IPS-15b (cell line): Measurements from ENCODE around the gene HNRNPDL.
"Not testable (repeated sequence)": the region's sequence is repeated elsewhere in the genome, so short reads cannot be mapped to it uniquely, and the experiment has no call there.

Experiments used
- H3K27me3 ChIP-seq: one replicate; pipeline ENCODE4 v1.6.1; 2013; ENCODE audit warnings: low read length; ENCODE audit not compliant: control insufficient read depth, insufficient read depth
- H3K36me3 ChIP-seq: one replicate; pipeline ENCODE4 v1.6.1; 2013; ENCODE audit warnings: low read length; ENCODE audit not compliant: control insufficient read depth, insufficient read depth
- H3K4me1 ChIP-seq: one replicate; pipeline ENCODE4 v1.6.1; 2013; ENCODE audit warnings: mild to moderate bottlenecking, low read length; ENCODE audit not compliant: control insufficient read depth, insufficient read depth
- H3K4me3 ChIP-seq: one replicate; pipeline ENCODE4 v1.5.1; 2013; ENCODE audit warnings: low read depth, low read length
- H3K9ac ChIP-seq: one replicate; pipeline ENCODE4 v1.6.1; 2013; ENCODE audit warnings: low read depth, mild to moderate bottlenecking, low read length
- H3K9me3 ChIP-seq: one replicate; pipeline ENCODE4 v1.6.1; 2013; ENCODE audit warnings: mild to moderate bottlenecking, low read length; ENCODE audit not compliant: control insufficient read depth, insufficient read depth

HNRNPDL gene

DNA sequence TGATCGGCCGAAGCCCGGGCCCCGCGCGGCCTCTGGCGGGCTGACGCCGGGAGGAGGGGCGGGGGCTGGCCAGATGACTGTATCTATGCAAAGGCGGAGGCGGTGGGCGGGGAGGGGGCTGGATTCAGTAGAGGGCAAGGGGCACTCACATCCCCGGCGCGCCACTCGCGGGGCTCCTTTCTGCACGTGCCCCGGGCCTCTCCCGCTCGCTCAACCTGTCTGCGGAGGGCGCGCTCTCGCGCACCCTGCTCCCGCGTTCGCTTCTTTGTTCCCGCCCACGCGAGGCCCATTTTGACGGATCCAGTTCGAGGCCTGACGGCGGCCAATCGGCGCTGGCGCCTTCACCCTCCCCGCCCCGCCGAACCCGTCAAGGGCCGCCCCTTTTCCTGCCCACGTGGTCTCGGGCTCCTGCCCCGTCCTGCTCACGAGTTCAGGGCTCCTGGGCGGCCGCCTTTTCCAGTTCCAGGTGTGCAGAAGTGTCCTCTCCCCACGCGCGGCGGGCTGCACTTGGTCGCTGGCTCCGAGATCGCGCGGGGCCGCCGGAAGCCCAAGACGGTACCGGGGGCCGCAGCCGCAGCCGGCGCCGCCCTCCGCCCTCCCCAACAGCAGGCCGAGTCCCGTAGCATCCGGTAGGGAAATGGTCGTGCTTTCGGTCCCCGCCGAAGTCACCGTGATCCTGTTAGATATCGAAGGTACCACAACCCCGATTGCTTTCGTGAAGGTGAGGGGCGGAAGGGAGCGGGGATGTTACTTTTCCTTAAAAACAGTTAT is at the start of gene HNRNPDL, which contains the start of gene ENOPH1:
HNRNPDL (minus strand) TSS at position 270 of the 771 bp plus-strand sequence. CDS start 772 bp downstream, outside the sequence.
ENOPH1 (plus strand) TSS at position 398 of the 771 bp plus-strand sequence; CDS start at position 638, 240 bp downstream.
- H3K9me3 ChIP-seq, result no peaks in the 10 kb centered on the region
- peak within 1 kb of the TSS; percentile 84 for H3K4me3 ChIP-seq
- no peaks in the 10 kb centered on the region for H3K27me3 ChIP-seq
- H3K4me1 ChIP-seq, result peaks cover 3% of the 10 kb centered on the region
- peak within 1 kb of the TSS; percentile 97 for H3K9ac ChIP-seq
- peaks cover 28% of the 10 kb centered on the region for H3K36me3 ChIP-seq

DNA sequence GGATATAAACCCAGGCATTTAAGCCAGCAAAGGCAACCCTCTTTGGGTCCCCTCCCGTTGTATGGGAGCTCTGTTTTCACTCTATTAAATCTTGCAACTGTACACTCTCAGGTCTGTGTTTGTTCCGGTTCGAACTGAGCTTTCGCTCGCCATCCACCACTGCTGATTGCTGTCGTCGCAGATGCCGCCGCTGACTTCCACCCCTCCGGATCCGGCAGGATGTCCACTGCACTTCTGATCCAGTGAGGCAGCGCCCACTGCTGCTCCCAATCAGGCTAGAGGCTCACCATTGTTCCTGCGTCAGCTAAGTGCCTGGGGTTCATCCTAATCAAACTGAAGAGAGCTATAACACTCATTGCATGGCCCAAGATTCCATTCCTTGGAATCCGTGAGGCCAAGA is 49.3 kb upstream of the HNRNPDL start:
- Histone ChIP-seq H3K36me3 (no peaks in the 10 kb centered on the region), H3K27me3 (no peaks in the 10 kb centered on the region), H3K4me3 (no peak overlapping the region), H3K9ac (no peak overlapping the region), H3K9me3 (no peaks in the 10 kb centered on the region), H3K4me1 (peaks cover 4% of the 10 kb centered on the region)

DNA sequence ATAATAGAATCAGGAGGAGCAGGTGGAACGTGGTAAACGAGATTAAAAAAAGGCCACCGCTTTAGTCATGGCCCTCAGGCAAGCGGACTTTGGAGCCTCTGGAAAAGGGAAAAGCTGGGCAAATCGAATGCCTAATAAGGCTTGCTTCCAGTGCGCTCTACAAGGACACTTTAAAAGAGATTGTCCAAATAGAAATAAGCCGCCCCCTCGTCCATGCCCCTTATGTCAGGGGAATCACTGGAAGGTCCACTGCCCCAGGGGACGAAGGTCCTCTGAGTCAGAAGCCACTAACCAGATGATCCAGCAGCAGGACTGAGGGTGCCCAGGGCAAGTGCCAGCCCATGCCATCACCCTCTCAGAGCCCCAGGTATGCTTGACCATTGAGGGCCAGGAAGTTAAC is 47.2 kb upstream of the HNRNPDL start:
- H3K36me3 ChIP-seq, H3K9ac ChIP-seq, H3K4me3 ChIP-seq, H3K9me3 ChIP-seq, H3K27me3 ChIP-seq, H3K4me1 ChIP-seq: not testable (repeated sequence)

DNA sequence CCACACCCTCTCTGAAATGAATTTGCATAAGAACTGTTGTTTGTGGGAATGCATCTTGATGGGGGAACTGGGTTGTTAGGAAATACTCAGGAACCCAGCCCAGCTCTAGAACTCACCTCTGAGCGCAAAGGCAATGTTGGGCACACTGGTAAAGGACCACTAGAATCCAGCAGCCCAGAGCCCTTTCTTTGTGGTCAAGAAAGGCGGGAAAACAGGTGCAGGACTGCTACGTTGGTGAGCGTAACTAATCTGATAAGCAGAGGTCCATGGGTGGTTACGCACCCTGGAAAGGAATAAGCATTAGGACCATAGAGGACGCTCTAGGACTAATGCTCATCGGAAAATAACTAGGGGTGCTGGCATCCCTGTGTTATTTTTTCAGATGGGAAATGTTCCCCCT is 45.7 kb upstream of the HNRNPDL start:
- not testable (repeated sequence) for H3K4me1 ChIP-seq, H3K36me3 ChIP-seq, H3K27me3 ChIP-seq, H3K9me3 ChIP-seq, H3K9ac ChIP-seq, H3K4me3 ChIP-seq

DNA sequence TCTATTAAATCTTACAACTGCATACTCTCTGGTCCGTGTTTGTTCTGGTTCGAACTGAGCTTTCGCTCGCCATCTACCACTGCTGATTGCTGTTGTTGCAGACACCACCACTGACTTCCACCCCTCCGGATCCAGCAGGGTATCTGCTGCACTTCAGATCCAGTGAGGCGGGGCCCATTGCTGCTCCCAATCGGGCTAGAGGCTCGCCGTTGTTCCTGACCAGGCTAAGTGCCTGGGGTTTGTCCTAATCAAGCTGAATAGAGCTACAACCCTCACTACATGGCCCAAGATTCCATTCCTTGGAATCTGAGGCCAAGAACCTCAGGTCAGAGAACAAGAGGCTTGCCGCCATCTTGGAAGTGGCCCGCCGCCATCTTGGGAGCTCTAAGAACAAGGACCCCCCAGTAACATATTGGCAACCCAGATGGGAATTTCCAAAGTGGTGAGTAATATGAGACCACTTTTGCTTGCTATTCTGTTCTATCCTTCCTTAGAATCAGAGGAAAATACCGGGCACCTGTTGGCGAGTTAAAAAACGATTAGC is 43.4 kb upstream of the HNRNPDL start:
- H3K9me3 ChIP-seq, result no peaks in the 10 kb centered on the region
- no peaks in the 10 kb centered on the region for H3K27me3 ChIP-seq

DNA sequence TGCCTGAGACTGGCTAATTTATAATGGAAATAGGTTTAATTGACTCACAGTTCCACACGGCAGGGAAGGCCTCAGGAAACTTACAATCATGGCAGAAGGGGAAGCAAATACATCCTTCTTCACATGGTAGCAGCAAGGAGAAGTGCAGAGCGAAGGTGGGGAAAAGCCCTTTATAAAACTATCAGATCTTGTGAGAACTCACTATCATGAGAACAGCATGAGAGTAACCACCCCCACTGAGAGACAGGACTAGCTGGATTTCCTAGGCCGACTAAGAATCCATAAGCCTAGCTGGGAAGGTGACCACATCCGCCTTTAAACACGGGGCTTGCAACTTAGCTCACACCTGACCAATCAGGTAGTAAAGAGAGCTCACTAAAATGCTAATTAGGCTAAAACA is 42.8 kb upstream of the HNRNPDL start:
- H3K4me3 ChIP-seq, H3K9me3 ChIP-seq, H3K36me3 ChIP-seq, H3K4me1 ChIP-seq, H3K27me3 ChIP-seq, H3K9ac ChIP-seq: not testable (repeated sequence)

More for the DNA sequence above, 43.4 kb upstream of the HNRNPDL start:
- Histone ChIP-seq H3K9ac (no peak overlapping the region), H3K36me3 (no peaks in the 10 kb centered on the region), H3K4me1 (peaks cover 2% of the 10 kb centered on the region), H3K4me3 (no peak overlapping the region)

DNA sequence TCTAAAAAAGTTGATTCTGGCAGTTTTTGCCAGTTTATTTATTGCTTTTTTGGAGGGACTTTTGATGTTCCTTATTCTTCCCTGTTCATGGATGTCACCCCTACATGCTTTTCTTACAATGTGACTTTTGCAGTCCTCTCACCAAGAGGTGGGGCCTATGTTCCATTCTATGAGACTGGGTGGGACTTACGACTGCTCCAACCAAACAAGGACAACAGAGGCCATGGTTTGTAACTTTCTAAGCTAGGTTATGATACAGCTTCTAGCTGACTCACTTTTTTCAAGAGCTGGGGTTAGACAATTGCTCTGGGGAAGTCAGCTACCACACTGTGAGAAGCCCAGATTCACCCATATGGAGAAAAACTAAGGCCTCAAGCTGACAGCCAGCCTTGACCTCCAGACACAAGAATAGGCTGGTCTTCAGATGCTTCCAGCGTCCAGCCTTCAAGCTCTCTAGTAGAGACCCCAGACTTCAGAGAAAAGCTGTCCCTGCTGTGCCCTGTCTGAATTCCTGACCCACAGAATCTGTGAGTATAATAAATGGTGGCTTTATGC is 39.6 kb upstream of the HNRNPDL start:
- H3K36me3 ChIP-seq, result no peaks in the 10 kb centered on the region
- H3K9ac ChIP-seq, result no peak overlapping the region
- H3K9me3 ChIP-seq, result no peaks in the 10 kb centered on the region
- H3K27me3 ChIP-seq, result no peaks in the 10 kb centered on the region
- H3K4me3 ChIP-seq, result no peak overlapping the region
- H3K4me1 ChIP-seq, result peaks cover 2% of the 10 kb centered on the region

DNA sequence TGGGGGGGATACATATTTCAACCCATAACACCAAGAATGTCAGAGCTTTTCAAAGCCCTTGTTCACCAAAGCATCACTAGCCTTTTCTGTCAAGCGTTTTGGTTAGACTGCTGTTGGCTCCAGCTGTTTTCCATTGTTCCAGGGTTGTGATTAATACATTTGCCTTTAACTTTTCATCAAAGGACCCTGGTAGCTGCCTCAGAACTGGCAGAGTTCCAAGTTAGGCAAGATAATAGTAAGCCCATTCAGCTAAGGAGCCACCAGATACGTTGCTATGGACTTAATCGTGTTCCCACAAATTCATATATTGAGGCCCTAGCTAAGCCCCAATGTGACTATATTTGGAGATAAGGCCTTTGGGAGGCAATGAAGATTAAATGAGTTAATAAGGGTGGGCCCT is 37.2 kb upstream of the HNRNPDL start:
- Histone ChIP-seq H3K4me1 (no peaks in the 10 kb centered on the region), H3K9ac (no peak overlapping the region), H3K9me3 (no peaks in the 10 kb centered on the region), H3K36me3 (peaks cover 6% of the 10 kb centered on the region), H3K27me3 (no peaks in the 10 kb centered on the region), H3K4me3 (no peak overlapping the region)

DNA sequence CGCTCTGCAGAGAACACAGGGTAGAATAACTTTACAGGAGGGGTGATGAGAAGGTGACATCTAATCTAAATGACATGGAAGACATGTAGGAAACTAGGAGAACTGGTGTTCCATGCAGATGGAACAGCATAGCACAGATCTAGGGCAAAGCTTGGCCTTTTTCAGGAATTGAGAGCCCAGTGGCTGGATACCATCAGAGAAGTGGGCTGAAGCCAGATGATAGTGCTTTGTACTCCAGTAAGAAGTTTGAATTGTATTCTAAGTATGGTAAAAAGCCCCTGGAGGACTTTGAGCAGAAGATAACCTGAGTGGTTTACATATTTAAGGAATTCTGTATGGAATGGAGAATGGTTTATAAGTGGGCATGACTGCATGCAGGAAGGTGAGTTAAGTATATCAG is 33.0 kb upstream of the HNRNPDL start:
- H3K9me3 ChIP-seq, result no peaks in the 10 kb centered on the region
- no peaks in the 10 kb centered on the region for H3K4me1 ChIP-seq
- H3K9ac ChIP-seq, result no peak overlapping the region
- H3K36me3 ChIP-seq, result peaks cover 13% of the 10 kb centered on the region
- H3K4me3 ChIP-seq, result no peak overlapping the region
- no peaks in the 10 kb centered on the region for H3K27me3 ChIP-seq

DNA sequence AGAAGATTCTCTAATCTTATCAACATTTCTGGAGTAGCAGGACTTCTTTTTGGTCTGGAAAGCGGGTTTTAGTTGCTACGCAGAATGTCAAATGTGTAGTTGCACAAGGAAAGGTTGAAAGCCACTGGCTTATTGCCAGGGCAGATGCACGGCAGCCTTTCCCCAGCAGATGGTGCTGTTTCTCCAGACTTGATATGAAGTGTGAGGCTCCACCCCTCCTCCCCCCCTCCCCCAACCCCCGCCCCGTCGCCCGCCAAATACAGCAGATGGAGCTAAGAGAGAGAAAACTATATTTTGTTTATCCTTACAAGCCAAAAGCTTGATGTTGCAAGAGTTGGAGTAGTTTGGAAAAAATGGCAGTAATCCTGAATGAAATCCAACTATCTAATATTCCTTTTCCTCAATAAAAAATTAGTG is 32.2 kb upstream of the HNRNPDL start:
- H3K9ac ChIP-seq, result no peak overlapping the region
- peaks cover 15% of the 10 kb centered on the region for H3K36me3 ChIP-seq
- no peaks in the 10 kb centered on the region for H3K27me3 ChIP-seq
- no peaks in the 10 kb centered on the region for H3K9me3 ChIP-seq
- no peak overlapping the region for H3K4me3 ChIP-seq
- no peaks in the 10 kb centered on the region for H3K4me1 ChIP-seq

DNA sequence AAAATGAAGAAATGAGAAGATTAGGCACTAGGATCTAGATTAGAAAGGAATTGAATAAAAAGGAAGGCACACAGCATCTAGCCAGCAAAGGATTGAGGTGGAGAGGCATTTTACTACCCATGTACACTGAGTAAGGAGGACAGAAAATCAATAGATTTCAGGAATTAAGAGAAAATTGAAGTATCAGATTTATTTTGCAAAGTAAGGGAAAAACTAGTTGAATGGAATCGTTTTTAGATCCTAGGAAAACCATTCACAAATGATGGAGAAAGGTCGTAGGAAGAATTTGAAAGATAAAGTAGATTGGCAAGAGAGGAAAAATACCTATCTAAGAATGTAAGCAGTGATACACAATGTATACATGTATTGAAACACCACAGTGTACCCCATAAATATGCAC is 31.4 kb upstream of the HNRNPDL start:
- Histone ChIP-seq H3K36me3 (peaks cover 18% of the 10 kb centered on the region), H3K4me1 (no peaks in the 10 kb centered on the region)

DNA sequence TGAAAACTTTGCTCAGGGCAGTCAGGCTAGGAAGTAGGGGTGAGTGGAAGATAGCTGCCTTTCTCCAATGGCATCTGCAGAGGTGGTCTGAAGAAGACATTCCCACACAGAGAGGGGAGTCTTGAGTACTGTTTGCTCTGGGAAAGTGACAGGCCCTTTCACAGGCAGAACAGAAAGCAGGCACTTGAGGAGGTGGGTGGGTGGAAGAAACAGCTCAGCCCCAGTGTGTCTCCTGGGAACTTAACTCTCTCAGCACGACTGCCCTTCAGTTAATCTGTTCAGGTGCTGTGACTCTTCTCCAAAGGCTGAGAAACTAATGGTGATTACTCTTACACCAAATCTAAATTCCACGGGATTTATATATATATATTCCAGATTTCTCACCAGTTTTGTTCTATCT is 28.5 kb upstream of the HNRNPDL start:
- H3K4me3 ChIP-seq, result no peak overlapping the region
- no peak overlapping the region for H3K9ac ChIP-seq
- H3K36me3 ChIP-seq, result peaks cover 21% of the 10 kb centered on the region
- H3K27me3 ChIP-seq, result no peaks in the 10 kb centered on the region
- no peaks in the 10 kb centered on the region for H3K4me1 ChIP-seq
- H3K9me3 ChIP-seq, result no peaks in the 10 kb centered on the region

More for the DNA sequence above, 31.4 kb upstream of the HNRNPDL start:
- Histone ChIP-seq H3K27me3 (no peaks in the 10 kb centered on the region), H3K9ac (no peak overlapping the region), H3K4me3 (no peak overlapping the region), H3K9me3 (no peaks in the 10 kb centered on the region)
